Activated naive CD8-positive, alpha-beta T cell treated with anti-CD3 and anti-CD28 coated beads, Interleukin-2, amount 50 U/mL, for 24 hours (primary cell): Measurements from ENCODE around the gene UQCR10.
"Not testable (repeated sequence)": the region's sequence is repeated elsewhere in the genome, so short reads cannot be mapped to it uniquely, and the experiment has no call there.

ENCODE experiments used
- ATAC-seq: fragments of 150-1000 bp; cut with Tn5 transposase; one replicate; pipeline ENCODE4 v1.10.0; 2021
- DNase-seq: peaks from one replicate; pipeline ENCODE4 v3.0.0; 2021
- H3K27ac Mint-ChIP-seq: one replicate; pipeline ENCODE4 v1.8.0; 2021; ENCODE audit warnings: mild to moderate bottlenecking, mixed read lengths
- H3K27me3 Mint-ChIP-seq: one replicate; pipeline ENCODE4 v1.8.0; 2021; ENCODE audit warnings: mixed read lengths
- H3K36me3 Mint-ChIP-seq: one replicate; pipeline ENCODE4 v1.8.0; 2021; ENCODE audit warnings: low read depth, mixed read lengths
- H3K4me1 Mint-ChIP-seq: one replicate; pipeline ENCODE4 v1.8.0; 2021; ENCODE audit warnings: mixed read lengths
- H3K4me3 Mint-ChIP-seq: one replicate; pipeline ENCODE4 v1.8.0; 2021; ENCODE audit warnings: mild to moderate bottlenecking, moderate library complexity, mixed read lengths
- H3K9me3 Mint-ChIP-seq: one replicate; pipeline ENCODE4 v1.8.0; 2021; ENCODE audit warnings: mixed read lengths

UQCR10 gene

GRCh38 chr22:29748248-29748893 lies 18.8 kb upstream of the UQCR10 start:
- no peak overlapping the region for H3K27ac Mint-ChIP-seq
- ATAC-seq (no peak), DNase-seq (no peak)
- H3K36me3 Mint-ChIP-seq = peaks cover 6% of the 10 kb centered on the region
- no peaks in the 10 kb centered on the region for H3K27me3 Mint-ChIP-seq
- peaks cover 7% of the 10 kb centered on the region for H3K4me1 Mint-ChIP-seq
- H3K9me3 Mint-ChIP-seq = no peaks in the 10 kb centered on the region
- H3K4me3 Mint-ChIP-seq = no peak overlapping the region

- H3K27me3 Mint-ChIP-seq = no peaks in the 10 kb centered on the region
- H3K9me3 Mint-ChIP-seq = no peaks in the 10 kb centered on the region
- DNase-seq (no peak), ATAC-seq (no peak)
- no peak overlapping the region for H3K4me3 Mint-ChIP-seq
- no peak overlapping the region for H3K27ac Mint-ChIP-seq
- peaks cover 7% of the 10 kb centered on the region for H3K4me1 Mint-ChIP-seq
- peaks cover 4% of the 10 kb centered on the region for H3K36me3 Mint-ChIP-seq
These were observed 17.1 kb upstream of the UQCR10 start for GRCh38 chr22:29750029-29750428.

GRCh38 chr22:29750559-29751538 lies 16.3 kb upstream of the UQCR10 start:
- Mint-ChIP-seq H3K9me3 (no peaks in the 10 kb centered on the region), H3K4me3 (no peak overlapping the region), H3K4me1 (peaks cover 7% of the 10 kb centered on the region), H3K27me3 (no peaks in the 10 kb centered on the region), H3K27ac (peak overlapping the region; percentile 31), H3K36me3 (peaks cover 4% of the 10 kb centered on the region)
- DNase-seq (no peak), ATAC-seq (no peak)

GRCh38 chr22:29751669-29752068 lies 15.5 kb upstream of the UQCR10 start:
- Mint-ChIP-seq H3K27ac (no peak overlapping the region), H3K9me3 (no peaks in the 10 kb centered on the region), H3K4me3 (no peak overlapping the region), H3K27me3 (no peaks in the 10 kb centered on the region), H3K36me3 (peaks cover 4% of the 10 kb centered on the region), H3K4me1 (peaks cover 7% of the 10 kb centered on the region)
- ATAC-seq = no peak
- no peak for DNase-seq

GRCh38 chr22:29753808-29754657 lies 13.1 kb upstream of the UQCR10 start:
- DNase-seq (no peak), ATAC-seq (no peak)
- Mint-ChIP-seq H3K36me3 (peaks cover 2% of the 10 kb centered on the region), H3K27me3 (no peaks in the 10 kb centered on the region), H3K9me3 (no peaks in the 10 kb centered on the region), H3K4me3 (no peak overlapping the region), H3K27ac (no peak overlapping the region), H3K4me1 (peaks cover 7% of the 10 kb centered on the region)

- H3K27ac Mint-ChIP-seq, H3K27me3 Mint-ChIP-seq: not testable (repeated sequence)
These were observed 12.3 kb upstream of the UQCR10 start for GRCh38 chr22:29754658-29755395.

GRCh38 chr22:29755889-29756288 lies 11.3 kb upstream of the UQCR10 start:
- H3K27ac Mint-ChIP-seq = no peak overlapping the region
- H3K4me1 Mint-ChIP-seq = peaks cover 4% of the 10 kb centered on the region
- H3K4me3 Mint-ChIP-seq = no peak overlapping the region
- H3K27me3 Mint-ChIP-seq = no peaks in the 10 kb centered on the region
- ATAC-seq = no peak
- H3K36me3 Mint-ChIP-seq = peaks cover 2% of the 10 kb centered on the region
- H3K9me3 Mint-ChIP-seq = no peaks in the 10 kb centered on the region
- no peak for DNase-seq

More at GRCh38 chr22:29754658-29755395, 12.3 kb upstream of the UQCR10 start:
- not testable (repeated sequence) for H3K9me3 Mint-ChIP-seq, DNase-seq, H3K4me1 Mint-ChIP-seq, H3K36me3 Mint-ChIP-seq, ATAC-seq, H3K4me3 Mint-ChIP-seq

- Mint-ChIP-seq H3K27ac (no peak overlapping the region), H3K4me3 (no peak overlapping the region), H3K9me3 (no peaks in the 10 kb centered on the region), H3K4me1 (no peaks in the 10 kb centered on the region), H3K36me3 (no peaks in the 10 kb centered on the region), H3K27me3 (no peaks in the 10 kb centered on the region)
- DNase-seq (no peak), ATAC-seq (no peak)
These were observed 10.8 kb upstream of the UQCR10 start for GRCh38 chr22:29756341-29756740.

GRCh38 chr22:29757096-29757495 lies 10.1 kb upstream of the UQCR10 start:
- Mint-ChIP-seq H3K36me3 (no peaks in the 10 kb centered on the region), H3K27ac (no peak overlapping the region), H3K4me3 (no peak overlapping the region), H3K9me3 (no peaks in the 10 kb centered on the region), H3K4me1 (no peaks in the 10 kb centered on the region), H3K27me3 (no peaks in the 10 kb centered on the region)
- ATAC-seq = no peak
- DNase-seq = no peak

- Mint-ChIP-seq H3K9me3 (no peaks in the 10 kb centered on the region), H3K27me3 (no peaks in the 10 kb centered on the region), H3K36me3 (no peaks in the 10 kb centered on the region)
These were observed 9.0 kb upstream of the UQCR10 start for GRCh38 chr22:29758068-29758622.

GRCh38 chr22:29758959-29759358 lies 8.2 kb upstream of the UQCR10 start:
- no peak for ATAC-seq
- Mint-ChIP-seq H3K36me3 (no peaks in the 10 kb centered on the region), H3K27ac (no peak overlapping the region), H3K4me1 (peaks cover 1% of the 10 kb centered on the region), H3K27me3 (no peaks in the 10 kb centered on the region), H3K4me3 (no peak overlapping the region), H3K9me3 (no peaks in the 10 kb centered on the region)
- no peak for DNase-seq

More at GRCh38 chr22:29758068-29758622, 9.0 kb upstream of the UQCR10 start:
- no peak for ATAC-seq
- H3K27ac Mint-ChIP-seq = no peak overlapping the region
- no peak for DNase-seq
- no peaks in the 10 kb centered on the region for H3K4me1 Mint-ChIP-seq
- no peak overlapping the region for H3K4me3 Mint-ChIP-seq

GRCh38 chr22:29762263-29762662 lies 4.9 kb upstream of the UQCR10 start:
- Mint-ChIP-seq H3K4me1 (peaks cover 20% of the 10 kb centered on the region), H3K4me3 (no peak overlapping the region), H3K9me3 (no peaks in the 10 kb centered on the region), H3K27me3 (no peaks in the 10 kb centered on the region), H3K36me3 (peaks cover 1% of the 10 kb centered on the region), H3K27ac (no peak overlapping the region)
- ATAC-seq (no peak), DNase-seq (no peak)

GRCh38 chr22:29765905-29766631 lies 1.1 kb upstream of the UQCR10 start:
- peak; percentile 21 for DNase-seq
- peak overlapping the region; percentile 100 for H3K4me3 Mint-ChIP-seq
- H3K4me1 Mint-ChIP-seq = peaks cover 41% of the 10 kb centered on the region
- peaks cover 26% of the 10 kb centered on the region for H3K36me3 Mint-ChIP-seq
- no peaks in the 10 kb centered on the region for H3K27me3 Mint-ChIP-seq
- no peaks in the 10 kb centered on the region for H3K9me3 Mint-ChIP-seq
- H3K27ac Mint-ChIP-seq = peak overlapping the region; percentile 99
- peak; percentile 12 for ATAC-seq
